Measurements from ENCODE around the gene PAX4.

The PAX4 gene

DNA sequence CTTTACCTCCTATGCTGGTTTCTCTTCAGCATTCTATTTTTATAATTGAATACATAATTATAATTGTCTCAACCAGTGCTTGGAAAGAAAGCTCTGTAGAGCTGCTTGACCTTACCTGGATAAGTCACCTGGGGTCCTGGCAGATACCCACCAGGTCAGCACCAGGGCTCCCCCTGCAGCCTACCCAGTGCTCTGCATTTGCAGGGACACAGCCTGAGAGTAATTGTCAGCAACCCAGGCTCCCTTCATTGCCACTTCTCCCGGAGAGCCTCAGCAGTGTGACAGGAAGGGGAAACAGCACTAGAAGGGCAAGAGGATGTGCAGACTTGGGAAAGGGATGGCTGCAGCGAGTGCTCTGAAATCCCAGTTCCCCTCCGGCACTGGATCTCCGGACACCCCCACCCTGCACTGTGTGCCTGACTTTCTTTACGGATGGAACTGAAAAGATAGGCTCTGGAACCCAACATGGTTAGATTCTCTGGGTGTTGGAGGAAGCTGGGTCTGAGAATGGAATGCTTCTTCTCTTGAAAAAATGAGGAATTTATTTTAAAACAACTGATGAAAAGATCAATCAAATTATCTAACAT lies 11.4 kb upstream of the PAX4 start:
- DNase-seq (ENCODE audit: low read depth, low spot score) = no peak

DNA sequence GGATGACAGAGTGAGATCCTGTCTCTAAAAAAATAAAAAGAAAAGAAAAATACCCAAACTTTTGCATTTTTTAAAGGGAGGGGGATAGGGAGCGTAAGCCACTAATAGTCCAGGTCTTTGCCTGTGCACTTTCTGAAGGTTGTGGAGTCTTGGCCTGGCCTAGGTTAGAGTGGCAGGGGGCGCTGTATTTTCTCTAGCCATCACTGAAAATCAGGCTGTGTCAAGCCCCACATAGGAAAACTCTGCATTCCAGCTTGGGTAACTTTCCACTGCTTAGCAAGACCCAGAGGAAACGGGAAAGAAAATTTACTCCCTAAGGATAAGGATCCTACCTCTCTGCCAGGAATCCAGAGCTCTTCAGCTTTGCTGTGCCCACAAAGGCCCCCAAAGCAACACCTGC lies 10.5 kb upstream of the PAX4 start:
- no peak for DNase-seq (ENCODE audit: low read depth, low spot score)

DNA sequence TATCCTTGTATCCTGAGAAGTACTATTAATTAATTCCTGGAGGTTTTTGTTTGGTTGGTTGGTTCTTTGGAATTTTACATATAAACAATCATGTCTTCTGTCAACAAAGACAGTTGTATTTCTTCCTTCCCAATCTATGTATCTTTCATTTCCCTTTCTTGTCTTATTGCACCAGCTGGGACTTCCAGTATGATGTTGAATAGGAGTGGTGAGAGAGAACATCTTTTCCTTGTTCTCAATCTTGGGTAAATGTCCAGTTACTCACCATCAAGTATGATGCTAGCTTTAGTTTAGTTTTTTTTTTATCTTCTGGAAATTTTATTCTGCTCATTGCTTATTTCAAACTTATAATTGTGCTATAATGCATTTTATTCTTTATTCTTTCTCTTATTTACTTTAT lies 7.4 kb upstream of the PAX4 start:
- DNase-seq (ENCODE audit: low read depth, low spot score) = no peak

DNA sequence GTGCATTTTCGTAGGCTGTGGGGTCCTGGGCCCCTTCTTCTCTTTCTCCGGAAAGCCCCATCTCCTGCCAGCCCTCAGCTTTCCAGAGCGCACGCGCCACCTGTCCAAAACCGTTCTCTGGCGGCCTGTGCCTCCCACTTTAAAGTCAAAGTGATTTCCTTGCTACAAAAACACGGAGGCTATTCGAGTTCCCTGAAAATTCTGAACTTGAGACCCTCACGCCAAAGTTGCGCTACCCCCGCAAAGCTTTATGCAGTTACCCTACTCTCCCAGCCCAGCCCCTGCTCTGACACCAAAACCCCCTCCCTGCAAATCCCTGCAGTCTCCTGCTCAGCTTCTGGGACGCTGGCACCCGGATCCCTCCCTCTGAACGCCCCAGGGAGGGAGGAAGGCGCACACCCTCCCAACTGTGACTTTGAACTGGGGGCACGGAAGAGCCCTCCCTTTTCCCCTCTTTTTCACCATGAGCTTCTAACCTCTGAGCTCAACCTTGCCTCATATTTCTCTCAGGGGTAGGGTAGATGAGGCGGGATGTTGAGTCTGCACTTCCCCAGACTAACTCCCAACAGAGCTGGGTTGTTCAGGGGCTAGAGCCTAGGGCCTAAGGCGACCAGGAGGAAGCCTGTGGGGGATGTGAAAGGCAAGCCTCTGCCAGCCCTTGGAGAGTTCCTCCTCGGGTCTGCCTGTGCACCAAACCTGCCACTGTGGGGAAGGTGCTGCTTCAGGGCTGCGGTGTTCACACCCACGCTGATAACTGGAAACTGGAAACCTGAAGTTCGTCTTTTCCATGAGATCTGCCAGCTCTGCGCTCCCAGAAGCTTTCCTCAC lies 2.7 kb upstream of the PAX4 start:
- no peak for DNase-seq (ENCODE audit: low read depth, low spot score)

DNA sequence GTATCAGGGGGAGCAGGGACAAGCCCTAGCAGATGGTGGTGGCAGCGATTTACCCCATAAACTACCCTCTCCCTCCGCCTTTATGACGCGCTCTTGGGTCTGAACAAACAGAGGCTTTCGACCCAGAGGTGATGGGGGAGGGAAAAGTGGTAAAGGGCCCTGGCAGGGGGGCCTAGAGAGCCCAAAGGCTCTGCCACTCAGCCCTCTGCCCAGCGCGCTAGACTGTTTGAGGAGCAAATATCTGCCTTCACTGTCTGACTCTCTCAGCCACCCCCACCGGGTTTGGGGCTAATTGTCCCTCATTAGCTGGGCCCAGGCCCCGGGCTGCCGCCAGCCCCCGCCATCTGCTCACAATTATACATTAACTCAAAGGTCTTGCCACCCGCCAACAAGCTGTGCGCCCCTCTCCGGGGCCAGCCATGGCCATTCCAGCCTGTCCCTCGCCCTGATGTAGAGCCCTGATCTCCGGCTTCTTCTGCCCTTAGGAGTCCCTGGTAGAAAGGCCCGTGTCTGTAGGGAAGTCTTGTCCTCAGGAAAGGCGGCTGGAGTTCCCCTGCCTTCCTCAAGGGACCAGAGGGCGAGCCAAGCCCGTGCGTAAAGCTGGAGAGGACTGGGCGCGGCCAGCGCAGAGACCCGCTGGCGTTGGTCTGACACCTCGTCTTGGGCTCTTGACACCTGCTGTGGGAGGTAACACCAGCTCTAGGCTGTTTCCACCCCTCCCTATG lies 1.9 kb upstream of the PAX4 start:
- no peak for DNase-seq (ENCODE audit: low read depth, low spot score)

GRCh38 chr7:127618775-127619174 lies 833 bp upstream of the PAX4 start:
- no peak for DNase-seq (ENCODE audit: low read depth, low spot score)

DNA sequence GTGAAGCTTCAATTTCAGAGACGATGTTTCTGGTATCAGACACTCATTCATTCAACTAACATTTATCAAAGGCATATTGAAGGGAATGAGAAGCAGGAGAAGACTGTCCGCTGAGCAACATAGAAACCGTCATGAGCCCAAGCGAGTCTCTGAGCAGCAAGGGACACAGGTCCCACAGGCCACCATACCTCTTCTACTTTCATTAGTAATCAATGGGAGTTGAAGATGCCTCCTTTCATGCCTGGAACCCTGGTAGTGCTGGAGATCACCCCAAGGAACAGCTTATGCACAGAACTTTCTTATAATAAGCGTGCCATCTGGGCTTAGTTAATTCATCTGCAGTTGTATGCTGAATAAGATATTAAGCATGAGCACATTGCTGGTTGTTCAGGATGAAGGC lies 1.2 kb downstream of the PAX4 start:
- no peak for DNase-seq (ENCODE audit: low read depth, low spot score)

- no peak for DNase-seq (ENCODE audit: low read depth, low spot score)
These were observed 5.7 kb downstream of the PAX4 start for GRCh38 chr7:127612263-127612662.

DNA sequence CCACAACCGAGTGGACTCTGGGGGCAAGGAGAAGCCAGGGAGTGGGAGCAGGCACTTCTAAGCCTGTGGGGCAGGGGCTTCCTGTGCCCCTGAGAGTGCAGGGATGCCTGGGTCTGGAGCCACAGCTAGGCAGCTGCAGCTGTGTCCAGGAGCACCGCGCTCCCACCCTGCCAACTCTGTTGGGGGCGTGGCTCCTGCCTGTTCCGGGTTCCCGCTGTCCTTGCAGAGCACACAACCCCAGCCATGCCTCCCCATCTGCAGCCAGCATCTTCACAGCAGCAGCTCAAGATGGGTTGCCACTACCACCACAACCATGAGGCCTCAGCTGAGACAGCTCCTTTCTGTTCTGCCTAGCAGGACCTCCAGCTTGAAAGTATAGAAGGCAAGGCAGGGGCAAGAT lies 8.6 kb downstream of the PAX4 start:
- no peak for DNase-seq (ENCODE audit: low read depth, low spot score)

GRCh38 chr7:127608446-127608845 lies 9.5 kb downstream of the PAX4 start:
- no peak for DNase-seq (ENCODE audit: low read depth, low spot score)

DNA sequence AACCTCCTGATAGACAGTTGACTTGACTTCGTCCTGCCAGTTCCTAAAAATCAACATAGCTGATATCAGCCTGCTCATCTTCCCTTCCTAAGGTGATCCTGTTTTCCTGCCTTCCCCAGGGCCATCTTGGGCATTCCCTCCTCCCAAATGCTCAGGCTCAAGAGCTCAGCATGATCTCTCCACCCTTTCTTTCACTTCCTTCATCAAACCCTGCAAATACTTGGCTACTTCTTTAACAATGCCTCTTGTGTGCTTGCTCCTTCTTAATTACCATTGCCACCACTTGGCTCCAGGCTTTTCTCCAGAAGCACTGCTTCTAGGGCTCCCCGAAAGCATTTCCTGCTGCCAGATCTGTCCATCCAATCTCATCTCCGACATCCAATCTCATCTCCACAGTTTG lies 17.1 kb downstream of the PAX4 start:
- no peak for DNase-seq (ENCODE audit: low read depth, low spot score)

GRCh38 chr7:127598318-127598717 lies 19.6 kb downstream of the PAX4 start:
- no peak for DNase-seq (ENCODE audit: low read depth, low spot score)

GRCh38 chr7:127595737-127596136 lies 22.2 kb downstream of the PAX4 start:
- DNase-seq (ENCODE audit: low read depth, low spot score) = no peak

- DNase-seq (ENCODE audit: low read depth, low spot score) = no peak
These were observed 23.5 kb downstream of the PAX4 start for GRCh38 chr7:127594490-127594889.

DNA sequence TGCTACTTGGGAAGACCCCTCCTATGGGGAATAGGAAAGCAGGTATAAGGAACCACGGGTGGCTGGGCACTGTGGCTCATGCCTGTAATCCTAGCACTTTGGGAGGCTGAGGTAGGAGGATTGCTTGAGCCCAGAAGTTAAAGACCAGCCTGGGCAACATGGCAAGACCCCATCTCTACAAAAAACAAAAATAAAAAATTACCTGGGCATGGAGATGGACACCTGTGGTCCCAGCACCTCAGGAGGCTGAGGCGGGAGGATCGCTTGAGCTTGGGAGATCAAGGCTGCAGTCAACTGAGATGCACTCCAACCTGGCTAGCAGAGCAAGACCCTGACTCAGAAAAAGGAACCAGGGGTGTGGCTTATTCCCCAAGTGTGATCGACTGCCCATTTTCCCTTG lies 25.4 kb downstream of the PAX4 start:
- DNase-seq (ENCODE audit: low read depth, low spot score) = no peak

GRCh38 chr7:127591591-127591990 lies 26.4 kb downstream of the PAX4 start:
- no peak for DNase-seq (ENCODE audit: low read depth, low spot score)

DNA sequence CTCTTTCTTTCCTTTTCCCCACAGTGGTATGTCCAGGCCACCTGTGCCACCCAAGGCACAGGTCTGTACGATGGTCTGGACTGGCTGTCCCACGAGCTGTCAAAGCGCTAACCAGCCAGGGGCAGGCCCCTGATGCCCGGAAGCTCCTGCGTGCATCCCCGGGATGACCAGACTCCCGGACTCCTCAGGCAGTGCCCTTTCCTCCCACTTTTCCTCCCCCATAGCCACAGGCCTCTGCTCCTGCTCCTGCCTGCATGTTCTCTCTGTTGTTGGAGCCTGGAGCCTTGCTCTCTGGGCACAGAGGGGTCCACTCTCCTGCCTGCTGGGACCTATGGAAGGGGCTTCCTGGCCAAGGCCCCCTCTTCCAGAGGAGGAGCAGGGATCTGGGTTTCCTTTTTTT lies 26.8 kb downstream of the PAX4 start:
- DNase-seq (ENCODE audit: low read depth, low spot score) = no peak

- DNase-seq (ENCODE audit: low read depth, low spot score) = no peak
These were observed 28.0 kb downstream of the PAX4 start for GRCh38 chr7:127589896-127590295.

DNA sequence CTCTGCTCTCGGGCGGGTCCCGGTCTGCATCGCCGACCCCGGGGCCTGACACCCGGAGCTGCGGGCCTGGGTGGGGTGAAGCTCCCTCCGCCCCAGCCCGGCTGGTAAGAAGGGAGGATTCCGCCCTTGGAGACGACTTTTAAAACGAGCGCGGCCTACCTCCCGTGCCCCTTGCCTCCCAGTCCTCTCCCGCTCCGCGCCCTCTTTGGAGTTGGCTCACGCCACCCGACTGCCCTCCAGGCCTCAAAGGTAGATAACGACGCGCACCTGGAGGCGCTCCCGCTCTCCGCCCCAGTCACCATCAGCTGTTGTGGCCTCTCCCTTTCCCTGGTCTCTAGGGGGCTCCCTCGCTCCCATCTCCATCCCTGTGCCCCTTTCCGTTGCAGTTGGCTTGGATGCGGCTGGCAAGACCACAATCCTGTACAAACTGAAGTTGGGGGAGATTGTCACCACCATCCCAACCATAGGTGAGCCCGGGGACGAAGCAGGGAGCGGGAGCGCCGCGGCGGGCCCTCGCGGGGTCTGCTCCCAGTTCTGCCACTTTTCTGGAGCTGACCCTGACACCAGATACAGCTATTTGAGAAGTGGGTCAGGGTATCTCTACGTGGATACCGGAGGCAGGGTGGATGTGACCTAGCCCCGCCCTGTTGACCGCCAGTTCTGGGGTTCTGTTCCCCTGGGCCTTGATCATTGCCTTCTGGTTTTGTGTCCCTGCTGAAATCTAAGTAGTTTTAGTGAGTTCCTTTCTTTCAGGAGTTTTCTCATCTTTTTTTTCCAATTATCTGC lies 29.1 kb downstream of the PAX4 start:
- DNase-seq (ENCODE audit: low read depth, low spot score) = no peak

DNA sequence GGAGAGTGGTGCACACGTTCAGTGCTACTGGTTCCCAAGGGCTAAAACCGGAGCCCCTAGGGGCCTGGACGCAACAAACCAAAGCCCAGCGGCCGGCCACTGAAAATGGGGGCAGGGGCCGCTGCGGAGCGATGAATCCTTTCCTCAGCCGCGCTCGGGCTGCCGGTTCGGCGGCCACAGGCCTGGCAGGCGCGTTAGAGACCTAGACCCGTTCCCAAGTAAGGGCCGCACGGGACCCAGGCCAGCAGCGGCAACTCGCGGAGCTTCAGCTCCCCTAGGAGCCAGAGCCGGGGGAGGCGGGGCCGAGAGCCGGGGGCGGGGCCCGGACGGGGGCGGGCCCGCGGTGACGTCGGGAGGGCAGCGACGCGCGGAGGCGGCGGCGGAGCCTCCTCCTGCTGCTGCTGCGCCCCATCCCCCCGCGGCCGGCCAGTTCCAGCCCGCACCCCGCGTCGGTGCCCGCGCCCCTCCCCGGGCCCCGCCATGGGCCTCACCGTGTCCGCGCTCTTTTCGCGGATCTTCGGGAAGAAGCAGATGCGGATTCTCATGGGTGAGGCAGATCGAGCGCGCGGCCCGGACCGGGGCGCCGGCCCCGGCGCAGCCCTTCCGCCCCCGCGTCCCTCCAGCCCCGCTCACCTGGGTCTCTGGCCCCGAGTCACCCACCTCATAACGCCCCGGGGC lies 29.8 kb downstream of the PAX4 start, which contains the start of gene ARF5:
Gene ARF5, plus strand, starts transcription at position 393 of the 678 bp plus-strand sequence. Its CDS starts 88 bp downstream, at position 481.
- peak; percentile 70 for DNase-seq (ENCODE audit: low read depth, low spot score)

GRCh38 chr7:127587663-127588018 lies 30.3 kb downstream of the PAX4 start:
- DNase-seq (ENCODE audit: low read depth, low spot score) = no peak
